Liver (tissue), 9 donors: ENCODE measurements around the gene RAB7A. TPM values are rescaled to one million over a fixed set of nuclear protein-coding genes. Genes with fewer than 3 reads are reported as not detected.
A peak's percentile ranks its signal among the peaks of the same experiment; 100 is the strongest.

Experiments used
- DNase-seq: peaks from one replicate; pipeline ENCODE4 v3.0.0-alpha.2; 2017; ENCODE audit warnings: low spot score
- H3K27ac ChIP-seq, 2 donors: one replicate each; pipeline ENCODE4 v1.7.0; 2013; ENCODE audit warnings: inconsistent platforms in 2 of 2, low read length in 2 of 2, control low read depth in 1 of 2, low read depth in 1 of 2, mild to moderate bottlenecking in 1 of 2
- H3K27me3 ChIP-seq, 4 donors: one replicate each; pipeline versions ENCODE4 v1.6.1 to v1.7.0; 2013; ENCODE audit warnings: low read length in 3 of 4, inconsistent platforms in 1 of 4, mild to moderate bottlenecking in 1 of 4, moderate library complexity in 1 of 4; ENCODE audit not compliant: control insufficient read depth in 4 of 4, insufficient read depth in 4 of 4
- H3K36me3 ChIP-seq, 4 donors: one replicate each; pipeline versions ENCODE4 v1.6.1 to v1.7.0; 2013; ENCODE audit warnings: low read length in 3 of 4, mild to moderate bottlenecking in 3 of 4, low read depth in 1 of 4, moderate library complexity in 1 of 4; ENCODE audit not compliant: control insufficient read depth in 4 of 4, insufficient read depth in 3 of 4
- H3K4me1 ChIP-seq, 4 donors: one replicate each; pipeline versions ENCODE4 v1.6.1 to v1.7.0; 2013; ENCODE audit warnings: low read length in 3 of 4, mild to moderate bottlenecking in 3 of 4, moderate library complexity in 1 of 4; ENCODE audit not compliant: control insufficient read depth in 4 of 4, insufficient read depth in 4 of 4
- H3K4me3 ChIP-seq, 3 donors: one replicate each; pipeline versions ENCODE4 v1.6.1 to v1.7.0; 2013; ENCODE audit warnings: low read length in 3 of 3, control low read depth in 1 of 3, low read depth in 1 of 3, mild to moderate bottlenecking in 1 of 3
- H3K9ac ChIP-seq, 2 donors: one replicate each; pipeline ENCODE4 v1.7.0; 2013; ENCODE audit warnings: low read length in 2 of 2, mild to moderate bottlenecking in 2 of 2, moderate library complexity in 2 of 2, control low read depth in 1 of 2, low read depth in 1 of 2
- H3K9me3 ChIP-seq, 4 donors: one replicate each; pipeline versions ENCODE4 v1.6.1 to v1.7.0; 2013; ENCODE audit warnings: low read length in 3 of 4; ENCODE audit not compliant: control insufficient read depth in 4 of 4
- ATF3 ChIP-seq: IDR thresholded peaks from 2 replicates; pipeline ENCODE4 v1.6.1; 2016; ENCODE audit warnings: antibody characterized with exemption
- CTCF ChIP-seq: fragments of 150-350 bp; IDR thresholded peaks from 2 replicates; pipeline ENCODE4 v1.5.1; 2017; ENCODE audit warnings: improper control_type of control experiment, low read depth, low read length; ENCODE audit not compliant: missing input control
- EGR1 ChIP-seq, 2 donors: IDR thresholded peaks; 2 replicates each; pipeline ENCODE4 v1.6.1; 2016 to 2018; ENCODE audit warnings: antibody characterized with exemption in 2 of 2, low read depth in 2 of 2
- FOXA1 ChIP-seq: IDR thresholded peaks from 2 replicates; pipeline ENCODE4 v1.6.1; 2016; ENCODE audit warnings: antibody characterized with exemption
- FOXA2 ChIP-seq: IDR thresholded peaks from 2 replicates; pipeline ENCODE4 v1.6.1; 2016; ENCODE audit warnings: antibody characterized with exemption
- GABPA ChIP-seq, 2 donors: IDR thresholded peaks in 1 of 2; conservative IDR thresholded peaks in 1 of 2; 2 replicates each; pipeline ENCODE4 v1.6.1; 2016; ENCODE audit warnings: antibody characterized with exemption in 2 of 2, mild to moderate bottlenecking in 1 of 2, moderate library complexity in 1 of 2
- HNF4A ChIP-seq, 2 donors: conservative IDR thresholded peaks; 2 replicates each; pipeline ENCODE4 v1.6.1; 2016; ENCODE audit warnings: antibody characterized with exemption in 2 of 2, mild to moderate bottlenecking in 2 of 2
- HNF4G ChIP-seq: IDR thresholded peaks from 2 replicates; pipeline ENCODE4 v1.6.1; 2016; ENCODE audit warnings: antibody characterized with exemption
- JUND ChIP-seq, 2 donors: IDR thresholded peaks; 2 replicates each; pipeline ENCODE4 v1.6.1; 2016; ENCODE audit warnings: antibody characterized with exemption in 2 of 2
- MAX ChIP-seq: IDR thresholded peaks from 2 replicates; pipeline ENCODE4 v1.6.1; 2016; ENCODE audit warnings: antibody characterized with exemption
- NR2F2 ChIP-seq: IDR thresholded peaks from 2 replicates; pipeline ENCODE4 v1.6.1; 2016; ENCODE audit warnings: antibody characterized with exemption
- RAD21 ChIP-seq, 2 donors: IDR thresholded peaks; 2 replicates each; pipeline ENCODE4 v1.6.1; 2016; ENCODE audit warnings: antibody characterized with exemption in 2 of 2, mild to moderate bottlenecking in 2 of 2
- REST ChIP-seq: IDR thresholded peaks from 2 replicates; pipeline ENCODE4 v1.6.1; 2016; ENCODE audit warnings: antibody characterized with exemption, mild to moderate bottlenecking
- RXRA ChIP-seq, 2 donors: IDR thresholded peaks; 2 replicates each; pipeline ENCODE4 v1.6.1; 2017 to 2018; ENCODE audit warnings: antibody characterized with exemption in 2 of 2, mild to moderate bottlenecking in 1 of 2
- SP1 ChIP-seq: IDR thresholded peaks from 2 replicates; pipeline ENCODE4 v1.6.1; 2018; ENCODE audit warnings: antibody characterized with exemption, mild to moderate bottlenecking
- TAF1 ChIP-seq: conservative IDR thresholded peaks from 2 replicates; pipeline ENCODE4 v1.6.1; 2016; ENCODE audit warnings: antibody characterized with exemption, mild to moderate bottlenecking
- YY1 ChIP-seq: IDR thresholded peaks from 2 replicates; pipeline ENCODE4 v1.6.1; 2016; ENCODE audit warnings: antibody characterized with exemption, mild to moderate bottlenecking
- ZBTB33 ChIP-seq: IDR thresholded peaks from 2 replicates; pipeline ENCODE4 v1.6.1; 2016; ENCODE audit warnings: antibody characterized with exemption
- WGBS: extraction: QIAGEN DNeasy Blood & Tissue Kit; methylation state at CpG from one replicate; pipeline ENCODE4 v1.1.7; 2013; 5-methylcytosine and 5-hydroxymethylcytosine counted together
- polyA plus RNA-seq, 2 donors: library from polyadenylated mRNA; stranded (reverse) in 1 of 2; unstranded in 1 of 2; fragments of 200-250 nt in 1 of 2; fragments of >200 nt in 1 of 2; fragmentation: Nextera tagmentation in 1 of 2; extraction: Ambion mirVana in 1 of 2; gene quantifications; one replicate each; pipeline versions ENCODE4 v1.2.1 to v1.2.3, GENCODE V29; 2013 to 2015
- total RNA-seq, 2 donors: library from RNA; depleted of rRNA; stranded (reverse); fragments of >200 nt; gene quantifications; one replicate each; pipeline ENCODE4 v1.2.3, GENCODE V29; 2014
- donor health status: healthy.
- donor health status: healthy.
- donor health status: healthy.
- donor health status: healthy.
- donor health status: healthy.

The RAB7A gene
- total and polyA plus RNA-seq, 4 donors, result 34.6 to 90.6 (median 63.4) TPM

GRCh38 chr3:128780101-128780837 lies 54.3 kb downstream of the RAB7A start:
- 92% methylated on average over 1 of the region's 1 CpG for WGBS
- Histone ChIP-seq H3K4me1 (peaks cover 9 to 48% (median 35%) of the 10 kb centered on the region in 4 donors), H3K27ac (no peak overlapping the region), H3K36me3 (peaks cover 0 to 2% (median 0%) of the 10 kb centered on the region in 4 donors), H3K9me3 (no peaks in the 10 kb centered on the region), H3K9ac (no peak overlapping the region), H3K27me3 (no peaks in the 10 kb centered on the region), H3K4me3 (no peak overlapping the region)
- peak; percentile 4 to 8 for TF ChIP-seq HNF4A (conservative IDR thresholded peaks at IDR 0.05)
- TF ChIP-seq RAD21 (IDR thresholded peaks at IDR 0.05), result no peak
- no peak for DNase-seq

- no peaks in the 10 kb centered on the region for H3K9me3 ChIP-seq
- H3K4me3 ChIP-seq, result no peak overlapping the region
- H3K27ac ChIP-seq, result no peak overlapping the region
- 100% methylated on average over 1 of the region's 1 CpG for WGBS
- peaks cover 0 to 2% (median 0%) of the 10 kb centered on the region in 4 donors for H3K36me3 ChIP-seq
- no peaks in the 10 kb centered on the region for H3K27me3 ChIP-seq
- H3K9ac ChIP-seq, result no peak overlapping the region
- DNase-seq, result no peak
- TF ChIP-seq GABPA (IDR thresholded peaks at IDR 0.05 in 1 of 2, conservative IDR thresholded peaks at IDR 0.05 in 1 of 2) (no peak), MAX (no peak), RXRA (IDR thresholded peaks at IDR 0.05) (no peak), FOXA1 (no peak), YY1 (no peak), SP1 (no peak), RAD21 (IDR thresholded peaks at IDR 0.05) (no peak), ATF3 (no peak), FOXA2 (no peak), ZBTB33 (no peak), EGR1 (IDR thresholded peaks at IDR 0.05; ENCODE audit: low read depth in 2 of 2) (no peak), NR2F2 (no peak)
- H3K4me1 ChIP-seq, result peaks cover 8 to 45% (median 32%) of the 10 kb centered on the region in 4 donors
Measured at GRCh38 chr3:128781164-128781563, 55.2 kb downstream of the RAB7A start.

GRCh38 chr3:128782282-128783146 lies 56.5 kb downstream of the RAB7A start:
- Histone ChIP-seq H3K27ac (no peak overlapping the region), H3K4me1 (peaks cover 8 to 45% (median 33%) of the 10 kb centered on the region in 4 donors), H3K4me3 (no peak overlapping the region), H3K9ac (no peak overlapping the region), H3K36me3 (no peaks in the 10 kb centered on the region), H3K9me3 (no peaks in the 10 kb centered on the region), H3K27me3 (no peaks in the 10 kb centered on the region)
- no peak for DNase-seq
- WGBS, result 82% methylated on average over 5 of the region's 5 CpGs
- no peak for TF ChIP-seq TAF1
- no peak for TF ChIP-seq HNF4G
- TF ChIP-seq CTCF, result no peak
- TF ChIP-seq JUND (IDR thresholded peaks at IDR 0.05), result no peak
- TF ChIP-seq MAX, result no peak
- TF ChIP-seq RAD21 (IDR thresholded peaks at IDR 0.05), result no peak
- no peak for TF ChIP-seq FOXA2
- no peak for TF ChIP-seq FOXA1
- TF ChIP-seq EGR1 (IDR thresholded peaks at IDR 0.05; ENCODE audit: low read depth in 2 of 2), result no peak
- no peak for TF ChIP-seq REST
- TF ChIP-seq GABPA (IDR thresholded peaks at IDR 0.05 in 1 of 2, conservative IDR thresholded peaks at IDR 0.05 in 1 of 2), result no peak
